H9 (cell line): ENCODE results near the gene NFATC2IP. TPM values are rescaled to one million over a fixed set of nuclear protein-coding genes. Genes with fewer than 3 reads are reported as not detected.

Experiments
- DNase-seq: peaks from one replicate; pipeline ENCODE4 v3.0.0-alpha.2; 2017
- H2AFZ ChIP-seq: one replicate; pipeline ENCODE4 v1.6.1; 2013; ENCODE audit warnings: mild to moderate bottlenecking, low read length, control low read depth, moderate library complexity
- H2AK5ac ChIP-seq: 2 replicates; pipeline ENCODE4 v1.6.1; 2013; ENCODE audit warnings: low read length, control low read depth, mixed read lengths; ENCODE audit not compliant: insufficient read length
- H2BK120ac ChIP-seq: one replicate; pipeline ENCODE4 v1.6.1; 2013; ENCODE audit warnings: low read depth, mild to moderate bottlenecking, low read length, control low read depth, inconsistent platforms; ENCODE audit not compliant: poor library complexity, severe bottlenecking
- H2BK12ac ChIP-seq: 2 replicates; pipeline ENCODE4 v1.6.1; 2013; ENCODE audit warnings: low read length, control low read depth, mixed read lengths, low read depth; ENCODE audit not compliant: insufficient read length
- H2BK15ac ChIP-seq: 2 replicates; pipeline ENCODE4 v1.6.1; 2013; ENCODE audit warnings: low read depth, low read length, control low read depth
- H2BK20ac ChIP-seq: one replicate; pipeline ENCODE4 v1.6.1; 2013; ENCODE audit warnings: low read depth, mild to moderate bottlenecking, low read length, control low read depth, inconsistent platforms; ENCODE audit not compliant: poor library complexity, severe bottlenecking
- H2BK5ac ChIP-seq: 2 replicates; pipeline ENCODE4 v1.6.1; 2013; ENCODE audit warnings: low read length, control low read depth, mixed read lengths; ENCODE audit not compliant: insufficient read length
- H3K14ac ChIP-seq: 2 replicates; pipeline ENCODE4 v1.6.1; 2013; ENCODE audit warnings: low read length, control low read depth; ENCODE audit not compliant: insufficient read depth
- H3K18ac ChIP-seq: 2 replicates; pipeline ENCODE4 v1.6.1; 2013; ENCODE audit warnings: low read depth, mild to moderate bottlenecking, mixed read lengths, low read length, control low read depth; ENCODE audit not compliant: insufficient read length
- H3K23ac ChIP-seq: 2 replicates; pipeline ENCODE4 v1.6.1; 2013; ENCODE audit warnings: low read length, control low read depth, mixed read lengths, low read depth; ENCODE audit not compliant: insufficient read length
- H3K23me2 ChIP-seq: 2 replicates; pipeline ENCODE4 v1.6.1; 2013; ENCODE audit warnings: low read depth, mild to moderate bottlenecking, mixed read lengths, low read length, control low read depth; ENCODE audit not compliant: insufficient read length, poor library complexity, severe bottlenecking
- H3K27ac ChIP-seq: 2 replicates; pipeline ENCODE4 v1.5.1; 2013; ENCODE audit warnings: low read length, control low read depth, mixed read lengths, low read depth; ENCODE audit not compliant: insufficient read length
- H3K27me3 ChIP-seq: 2 replicates; pipeline ENCODE4 v1.6.1; 2013; ENCODE audit warnings: low read length, control low read depth, inconsistent platforms; ENCODE audit not compliant: insufficient read depth
- H3K4ac ChIP-seq: 2 replicates; pipeline ENCODE4 v1.6.1; 2013; ENCODE audit warnings: low read depth, mild to moderate bottlenecking, control low read depth, inconsistent platforms, low read length, moderate library complexity
- H3K4me1 ChIP-seq: 2 replicates; pipeline ENCODE4 v1.6.1; 2013; ENCODE audit warnings: low read length, control low read depth, inconsistent platforms; ENCODE audit not compliant: insufficient read depth
- H3K4me2 ChIP-seq: 2 replicates; pipeline ENCODE4 v1.6.1; 2013; ENCODE audit warnings: low read length, control low read depth, mixed read lengths; ENCODE audit not compliant: insufficient read length, insufficient read depth
- H3K56ac ChIP-seq: 2 replicates; pipeline ENCODE4 v1.6.1; 2013; ENCODE audit warnings: low read depth, mild to moderate bottlenecking, mixed read lengths, low read length, control low read depth; ENCODE audit not compliant: insufficient read length
- H3K79me1 ChIP-seq: 2 replicates; pipeline ENCODE4 v1.6.1; 2013; ENCODE audit warnings: low read depth, mild to moderate bottlenecking, moderate library complexity, low read length, control low read depth, inconsistent platforms; ENCODE audit not compliant: insufficient read depth, poor library complexity, severe bottlenecking
- H3K79me2 ChIP-seq: 2 replicates; pipeline ENCODE4 v1.6.1; 2013; ENCODE audit warnings: low read length, control low read depth, inconsistent platforms; ENCODE audit not compliant: insufficient read depth
- H3K9ac ChIP-seq: 2 replicates; pipeline ENCODE4 v1.6.1; 2013; ENCODE audit warnings: low read length, control low read depth, mixed read lengths; ENCODE audit not compliant: insufficient read length; ENCODE audit errors: extremely low read depth
- H3K9me3 ChIP-seq: one replicate; pipeline ENCODE4 v1.6.1; 2013; ENCODE audit warnings: low read depth, low read length, inconsistent platforms; ENCODE audit not compliant: control insufficient read depth
- H3T11ph ChIP-seq: one replicate; pipeline ENCODE4 v1.6.1; 2013; ENCODE audit warnings: mild to moderate bottlenecking, low read length, control low read depth, inconsistent platforms
- H4K20me1 ChIP-seq: one replicate; pipeline ENCODE4 v1.6.1; 2013; ENCODE audit not compliant: control insufficient read depth, insufficient read length, insufficient read depth
- H4K5ac ChIP-seq: 2 replicates; pipeline ENCODE4 v1.6.1; 2013; ENCODE audit warnings: low read depth, mild to moderate bottlenecking, mixed read lengths, low read length, control low read depth; ENCODE audit not compliant: insufficient read length
- H4K8ac ChIP-seq: replicated peaks from 2 replicates; pipeline ENCODE4 v1.6.1; 2013; ENCODE audit warnings: low read length, control low read depth, mixed read lengths, low read depth; ENCODE audit not compliant: insufficient read length
- H4K91ac ChIP-seq: 2 replicates; pipeline ENCODE4 v1.6.1; 2013; ENCODE audit warnings: low read depth, mild to moderate bottlenecking, moderate library complexity, mixed read lengths, low read length, control low read depth; ENCODE audit not compliant: insufficient read length
- H3K27ac Mint-ChIP-seq, 3 experiments: 2 replicates in 2 of 3; 3 replicates in 1 of 3; pipeline ENCODE4 v1.8.0; 2020 to 2021; ENCODE audit warnings: mixed read lengths in 3 of 3, mild to moderate bottlenecking in 1 of 3, moderate library complexity in 1 of 3
- H3K27me3 Mint-ChIP-seq: 2 replicates; pipeline ENCODE4 v1.8.0; 2021; ENCODE audit warnings: low read depth, mild to moderate bottlenecking, moderate library complexity, mixed read lengths
- H3K36me3 Mint-ChIP-seq, 3 experiments: 2 replicates in 2 of 3; 3 replicates in 1 of 3; pipeline ENCODE4 v1.8.0; 2020 to 2021; ENCODE audit warnings: low read depth in 3 of 3, mixed read lengths in 3 of 3; ENCODE audit not compliant: insufficient read depth in 1 of 3
- H3K4me1 Mint-ChIP-seq, 2 experiments: 2 replicates each; pipeline ENCODE4 v1.8.0; 2020; ENCODE audit warnings: mixed read lengths in 2 of 2
- H3K4me3 Mint-ChIP-seq, 2 experiments: 2 replicates in 1 of 2; 3 replicates in 1 of 2; pipeline ENCODE4 v1.8.0; 2020 to 2021; ENCODE audit warnings: mild to moderate bottlenecking in 2 of 2, mixed read lengths in 2 of 2, moderate library complexity in 1 of 2
- H3K9me3 Mint-ChIP-seq, 2 experiments: 2 replicates in 1 of 2; 3 replicates in 1 of 2; pipeline ENCODE4 v1.8.0; 2020; ENCODE audit warnings: mild to moderate bottlenecking in 2 of 2, mixed read lengths in 2 of 2, moderate library complexity in 1 of 2
- WGBS: extraction: QIAGEN DNeasy Blood & Tissue Kit; methylation state at CpG from one replicate; pipeline ENCODE4 v1.1.7; 2013; ENCODE audit warnings: missing lambda C conversion rate, low lambda C conversion rate, mixed read lengths; ENCODE audit not compliant: insufficient read length; ENCODE audit errors: extremely low coverage; 5-methylcytosine and 5-hydroxymethylcytosine counted together
- total RNA-seq: library from RNA; stranded (reverse); gene quantifications from 2 replicates; pipeline ENCODE4 v1.2.1, GENCODE V29; 2021
- TF ChIP-seq, protein P1 (sequence below): fragments of 200-600 bp; sonication (generic); conservative IDR thresholded peaks from 3 replicates; pipeline ENCODE4 v1.8.0; 2021; ENCODE audit warnings: antibody characterized with exemption, mild to moderate bottlenecking

NFATC2IP gene
- total RNA-seq, 1 experiment from 2014 or later: 73.8 TPM

DNA sequence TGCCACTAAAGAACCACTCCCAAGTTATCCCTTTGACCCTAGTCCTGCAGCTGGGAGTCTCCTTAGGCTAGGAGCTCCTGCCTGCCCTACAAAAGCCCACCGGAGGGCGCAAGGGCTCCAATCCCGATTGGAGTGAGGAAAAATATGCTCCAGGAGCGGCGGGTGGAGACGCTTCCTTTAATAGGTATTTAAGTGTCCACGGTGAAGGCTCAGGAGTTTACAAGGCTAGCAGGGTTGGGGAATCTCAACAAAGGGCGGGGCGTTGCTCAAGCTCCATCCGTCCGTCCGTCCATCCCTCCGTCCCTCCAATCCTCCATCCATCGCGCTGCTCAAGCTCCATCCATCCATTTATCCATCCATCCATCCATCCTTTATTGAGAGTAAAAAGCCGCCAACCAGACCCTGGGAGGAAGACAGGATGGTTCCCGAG is 23.3 kb downstream of the NFATC2IP start:
- Histone ChIP-seq H3K56ac (no peak overlapping the region), H4K8ac (no peak overlapping the region), H3K23me2 (peaks cover 5% of the 10 kb centered on the region), H2BK5ac (no peak overlapping the region), H3K23ac (no peak overlapping the region), H2BK15ac (no peak overlapping the region), H3K18ac (peak overlapping the region; percentile 66), H3K4me2 (peak overlapping the region; percentile 92), H3K79me2 (no peaks in the 10 kb centered on the region), H2AFZ (no peak overlapping the region), H4K5ac (no peak overlapping the region), H3K14ac (peak overlapping the region; percentile 82; the same call in 1 of the 2 replicates), H4K20me1 (no peaks in the 10 kb centered on the region), H4K91ac (no peak overlapping the region), H3K79me1 (no peaks in the 10 kb centered on the region), H2BK20ac (no peak overlapping the region), H3T11ph (no peak overlapping the region), H2BK12ac (no peak overlapping the region), H3K27ac (peak overlapping the region; percentile 31), H2AK5ac (no peak overlapping the region), H3K9me3 (no peaks in the 10 kb centered on the region), H3K27me3 (no peaks in the 10 kb centered on the region), H3K4me1 (no peaks in the 10 kb centered on the region), H2BK120ac (no peak overlapping the region), H3K9ac (peak overlapping the region; percentile 71), H3K4ac (no peak overlapping the region)
- H3K36me3 Mint-ChIP-seq: peaks cover 3 to 7% (median 6%) of the 10 kb centered on the region in 3 experiments; a peak in 6 of 7 replicates
- no peaks in the 10 kb centered on the region; the same call in 1 of the 2 replicates for H3K27me3 Mint-ChIP-seq
- no CpG with 5 or more reads among the region's 17 CpGs for WGBS
- peak overlapping the region; percentile 89 to 94 for H3K4me3 Mint-ChIP-seq
- TF ChIP-seq, protein P1, sequence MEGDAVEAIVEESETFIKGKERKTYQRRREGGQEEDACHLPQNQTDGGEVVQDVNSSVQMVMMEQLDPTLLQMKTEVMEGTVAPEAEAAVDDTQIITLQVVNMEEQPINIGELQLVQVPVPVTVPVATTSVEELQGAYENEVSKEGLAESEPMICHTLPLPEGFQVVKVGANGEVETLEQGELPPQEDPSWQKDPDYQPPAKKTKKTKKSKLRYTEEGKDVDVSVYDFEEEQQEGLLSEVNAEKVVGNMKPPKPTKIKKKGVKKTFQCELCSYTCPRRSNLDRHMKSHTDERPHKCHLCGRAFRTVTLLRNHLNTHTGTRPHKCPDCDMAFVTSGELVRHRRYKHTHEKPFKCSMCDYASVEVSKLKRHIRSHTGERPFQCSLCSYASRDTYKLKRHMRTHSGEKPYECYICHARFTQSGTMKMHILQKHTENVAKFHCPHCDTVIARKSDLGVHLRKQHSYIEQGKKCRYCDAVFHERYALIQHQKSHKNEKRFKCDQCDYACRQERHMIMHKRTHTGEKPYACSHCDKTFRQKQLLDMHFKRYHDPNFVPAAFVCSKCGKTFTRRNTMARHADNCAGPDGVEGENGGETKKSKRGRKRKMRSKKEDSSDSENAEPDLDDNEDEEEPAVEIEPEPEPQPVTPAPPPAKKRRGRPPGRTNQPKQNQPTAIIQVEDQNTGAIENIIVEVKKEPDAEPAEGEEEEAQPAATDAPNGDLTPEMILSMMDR: peak; percentile 75
- no peaks in the 10 kb centered on the region for H3K9me3 Mint-ChIP-seq
- peak; percentile 70 for DNase-seq
- H3K4me1 Mint-ChIP-seq: peaks cover 6 to 9% of the 10 kb centered on the region in 2 experiments
- peak overlapping the region; percentile 96 to 99 (median 99) for H3K27ac Mint-ChIP-seq
